Coronary artery (tissue), 2 donors: ENCODE measurements around the gene CDC42EP3.

Source experiments
- DNase-seq: peaks from one replicate; pipeline ENCODE4 v3.0.0-alpha.2; 2017; ENCODE audit warnings: low spot score
- H3K27ac ChIP-seq, 2 donors: fragments of 200-600 bp; sonication (generic); one replicate each; pipeline ENCODE4 v1.5.1; 2016 to 2019
- H3K4me3 ChIP-seq: fragments of 200-600 bp; sonication (generic); 2 replicates; pipeline ENCODE4 v1.5.1; 2016; ENCODE audit warnings: mild to moderate bottlenecking, moderate library complexity
- CTCF ChIP-seq: fragments of 200-600 bp; sonication (generic); IDR thresholded peaks from one replicate; pipeline ENCODE4 v1.5.1; 2019; ENCODE audit warnings: antibody characterized with exemption

The CDC42EP3 gene

GRCh38 chr2:37695336-37695735 is 23.9 kb upstream of the CDC42EP3 start:
- no peak overlapping the region for H3K27ac ChIP-seq
- no peak for DNase-seq
- no peak for TF ChIP-seq CTCF
- H3K4me3 ChIP-seq, result no peak overlapping the region

GRCh38 chr2:37692711-37693110 is 21.3 kb upstream of the CDC42EP3 start:
- Histone ChIP-seq H3K4me3 (no peak overlapping the region), H3K27ac (no peak overlapping the region)
- no peak for DNase-seq
- TF ChIP-seq CTCF, result no peak

GRCh38 chr2:37689751-37690150 is 18.3 kb upstream of the CDC42EP3 start:
- Histone ChIP-seq H3K4me3 (no peak overlapping the region), H3K27ac (no peak overlapping the region)
- no peak for DNase-seq
- TF ChIP-seq CTCF, result no peak

- Histone ChIP-seq H3K4me3 (no peak overlapping the region), H3K27ac (peak overlapping the region; percentile 28 to 57)
- no peak for DNase-seq
Observed at GRCh38 chr2:37688771-37689468, 17.5 kb upstream of the CDC42EP3 start.

GRCh38 chr2:37686792-37687526 is 15.5 kb upstream of the CDC42EP3 start:
- Histone ChIP-seq H3K27ac (no peak overlapping the region), H3K4me3 (no peak overlapping the region)
- no peak for TF ChIP-seq CTCF
- DNase-seq, result no peak

More at GRCh38 chr2:37688771-37689468, 17.5 kb upstream of the CDC42EP3 start:
- TF ChIP-seq CTCF, result no peak

- no peak for DNase-seq
- H3K4me3 ChIP-seq, result no peak overlapping the region
- no peak overlapping the region for H3K27ac ChIP-seq
- TF ChIP-seq CTCF, result no peak
Observed at GRCh38 chr2:37684809-37685208, 13.4 kb upstream of the CDC42EP3 start.
